GM23338 (cell line): ENCODE data around the gene LORICRIN. TPM values are rescaled to one million over a fixed set of nuclear protein-coding genes. Genes with fewer than 3 reads are reported as not detected.

ENCODE experiments used
- ATAC-seq: fragments of 200-7000 bp; cut with Tn5 transposase; 3 replicates; pipeline ENCODE4 v1.9.1; 2020
- DNase-seq: peaks from one replicate; pipeline ENCODE4 v3.0.0-alpha.2; 2015; ENCODE audit warnings: low spot score
- H2AFZ ChIP-seq: fragments of 200-600 bp; sonication (generic); 2 replicates; pipeline ENCODE4 v1.8.0; 2016; ENCODE audit warnings: antibody characterized with exemption, mild to moderate bottlenecking, moderate library complexity
- H3F3A ChIP-seq: fragments of 200-600 bp; sonication (generic); replicated peaks from 2 replicates; pipeline ENCODE4 v1.8.0; 2017; ENCODE audit warnings: antibody characterized with exemption, mixed run types, low read depth
- H3K27ac ChIP-seq: fragments of 200-600 bp; sonication (generic); 2 replicates; pipeline ENCODE4 v1.6.1; 2016; ENCODE audit warnings: low read depth
- H3K27me3 ChIP-seq: fragments of 200-600 bp; sonication (generic); 2 replicates; pipeline ENCODE4 v1.8.0; 2016; ENCODE audit warnings: mild to moderate bottlenecking, mixed run types, moderate library complexity; ENCODE audit not compliant: insufficient read depth
- H3K36me3 ChIP-seq: fragments of 200-600 bp; sonication (generic); 2 replicates; pipeline ENCODE4 v1.8.0; 2016; ENCODE audit warnings: mild to moderate bottlenecking; ENCODE audit not compliant: insufficient read depth
- H3K4me1 ChIP-seq: fragments of 200-600 bp; sonication (generic); 2 replicates; pipeline ENCODE4 v1.8.0; 2016; ENCODE audit warnings: mild to moderate bottlenecking, moderate library complexity; ENCODE audit not compliant: insufficient read depth
- H3K4me2 ChIP-seq: fragments of 200-600 bp; sonication (generic); 2 replicates; pipeline ENCODE4 v1.7.1; 2017; ENCODE audit warnings: mixed run types
- H3K4me3 ChIP-seq: fragments of 200-600 bp; sonication (generic); 2 replicates; pipeline ENCODE4 v1.6.1; 2016; ENCODE audit warnings: mixed run types
- H3K79me2 ChIP-seq: fragments of 200-600 bp; sonication (generic); replicated peaks from 2 replicates; pipeline ENCODE4 v1.8.0; 2017; ENCODE audit warnings: mild to moderate bottlenecking; ENCODE audit not compliant: insufficient read depth
- H3K9me2 ChIP-seq: fragments of 200-600 bp; sonication (generic); 2 replicates; pipeline ENCODE4 v1.8.0; 2017; ENCODE audit not compliant: insufficient read depth
- H4K20me1 ChIP-seq: fragments of 200-600 bp; sonication (generic); replicated peaks from 2 replicates; pipeline ENCODE4 v1.8.0; 2017; ENCODE audit warnings: mild to moderate bottlenecking; ENCODE audit not compliant: insufficient read depth
- H3K27ac Mint-ChIP-seq: 2 replicates; pipeline ENCODE4 v1.8.0; 2020; ENCODE audit warnings: inconsistent platforms, mild to moderate bottlenecking, moderate library complexity, mixed read lengths
- H3K27me3 Mint-ChIP-seq: 3 replicates; pipeline ENCODE4 v1.8.0; 2022; ENCODE audit warnings: low read depth, mild to moderate bottlenecking, moderate library complexity, mixed read lengths, inconsistent platforms; ENCODE audit not compliant: insufficient read depth, poor library complexity
- H3K36me3 Mint-ChIP-seq: 3 replicates; pipeline ENCODE4 v1.8.0; 2021; ENCODE audit warnings: low read depth, mild to moderate bottlenecking, inconsistent platforms, moderate library complexity, mixed read lengths
- H3K4me1 Mint-ChIP-seq: 3 replicates; pipeline ENCODE4 v1.8.0; 2020; ENCODE audit warnings: mild to moderate bottlenecking, inconsistent platforms, mixed read lengths
- H3K4me3 Mint-ChIP-seq: 3 replicates; pipeline ENCODE4 v1.8.0; 2021; ENCODE audit warnings: moderate library complexity, mild to moderate bottlenecking, inconsistent platforms, mixed read lengths
- H3K9me3 Mint-ChIP-seq: 3 replicates; pipeline ENCODE4 v1.8.0; 2020; ENCODE audit warnings: moderate library complexity, mild to moderate bottlenecking, inconsistent platforms, mixed read lengths
- CTCF ChIP-seq, 2 experiments: fragments of 200-600 bp in 1 of 2; sonication (generic) in 1 of 2; conservative IDR thresholded peaks; 2 replicates each; pipeline versions ENCODE4 v1.5.1 to v1.6.1; 2016 to 2017; ENCODE audit warnings: antibody characterized with exemption in 2 of 2, low read depth in 2 of 2, mild to moderate bottlenecking in 2 of 2, moderate library complexity in 1 of 2
- POLR2AphosphoS5 ChIP-seq: IDR thresholded peaks from 2 replicates; pipeline ENCODE4 v1.6.1; 2016; ENCODE audit warnings: antibody characterized with exemption, low read depth
- STAT1 ChIP-seq: IDR thresholded peaks from one replicate; pipeline ENCODE4 v1.6.1; 2016; ENCODE audit warnings: antibody characterized with exemption; ENCODE audit not compliant: unreplicated experiment
- ZNF114 ChIP-seq: fragments of 250-450 bp; sonication (Bioruptor Pico); IDR thresholded peaks from 2 replicates; pipeline ENCODE4 v1.5.0; 2020; ENCODE audit warnings: mild to moderate bottlenecking, moderate library complexity
- ZNF331 ChIP-seq: fragments of 250-450 bp; sonication (Bioruptor Pico); IDR thresholded peaks from 2 replicates; pipeline ENCODE4 v1.5.0; 2020; ENCODE audit warnings: low read depth, mild to moderate bottlenecking, moderate library complexity
- ZNF462 ChIP-seq: fragments of 250-450 bp; sonication (Bioruptor Pico); IDR thresholded peaks from 2 replicates; pipeline ENCODE4 v1.5.0; 2020; ENCODE audit warnings: mild to moderate bottlenecking, moderate library complexity
- polyA plus RNA-seq: library from polyadenylated mRNA; unstranded; fragments of >200 nt; fragmentation: Nextera tagmentation; extraction: Ambion mirVana; gene quantifications from 2 replicates; pipeline ENCODE4 v1.2.1, GENCODE V29; 2016
- total RNA-seq: library from RNA; depleted of rRNA; stranded (reverse); fragments of >200 nt; shearing (Covaris generic); gene quantifications from 2 replicates; pipeline ENCODE4 v1.2.3, GENCODE V29; 2014

Gene LORICRIN
- total and polyA plus RNA-seq, 2 experiments from 2014 or later = 0.23 TPM; not detected in 1

DNA sequence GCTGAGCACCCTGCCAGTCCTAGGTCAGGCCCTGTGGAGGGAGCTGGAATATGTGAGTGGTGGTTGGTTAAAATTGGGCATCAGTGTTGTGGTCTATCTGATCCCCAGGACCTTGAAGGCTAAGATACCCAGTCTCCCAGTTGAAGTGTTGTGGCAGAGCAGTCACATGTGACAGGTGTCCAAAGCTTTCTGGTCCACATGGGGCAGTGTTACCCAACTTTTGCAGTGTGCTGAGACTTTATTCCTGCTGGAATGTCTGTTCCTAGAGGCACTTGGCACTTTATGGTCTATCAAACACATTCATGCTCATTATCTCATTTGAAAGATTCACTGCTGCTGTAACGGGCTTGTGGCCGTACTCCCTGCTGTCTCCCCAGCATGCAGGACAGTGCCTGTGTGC lies 21.0 kb upstream of the LORICRIN start:
- Histone ChIP-seq H3K36me3 (no peaks in the 10 kb centered on the region), H3K4me1 (no peaks in the 10 kb centered on the region), H3K4me3 (no peak overlapping the region), H4K20me1 (no peaks in the 10 kb centered on the region), H3K27ac (no peak overlapping the region), H3K4me2 (no peak overlapping the region), H3F3A (no peaks in the 10 kb centered on the region), H2AFZ (no peak overlapping the region), H3K9me2 (no peaks in the 10 kb centered on the region), H3K27me3 (no peaks in the 10 kb centered on the region), H3K79me2 (no peaks in the 10 kb centered on the region)
- DNase-seq = peak; percentile 51
- ATAC-seq = peak; percentile 84
- Mint-ChIP-seq H3K9me3 (no peaks in the 10 kb centered on the region), H3K4me1 (no peaks in the 10 kb centered on the region), H3K27ac (no peak overlapping the region), H3K27me3 (no peaks in the 10 kb centered on the region), H3K4me3 (no peak overlapping the region), H3K36me3 (no peaks in the 10 kb centered on the region)
- TF ChIP-seq POLR2AphosphoS5 (no peak), ZNF114 (CRISPR knock-in tag) (no peak), ZNF331 (CRISPR knock-in tag) (no peak), CTCF (conservative IDR thresholded peaks at IDR 0.05; ENCODE audit: low read depth in 2 of 2) (peak; percentile 47 to 64)

- Mint-ChIP-seq H3K4me1 (no peaks in the 10 kb centered on the region), H3K4me3 (no peak overlapping the region), H3K27ac (no peak overlapping the region), H3K9me3 (0 out of 3 replicates have a peak, but pooled peaks cover 2% of the 10 kb centered on the region), H3K27me3 (no peaks in the 10 kb centered on the region), H3K36me3 (no peaks in the 10 kb centered on the region)
- H3K9me2 ChIP-seq = peaks cover 3% of the 10 kb centered on the region; the same call in 1 of the 2 replicates
- no peak overlapping the region for H3K27ac ChIP-seq
- no peak overlapping the region for H2AFZ ChIP-seq
- H3K4me1 ChIP-seq = no peaks in the 10 kb centered on the region
- H3K79me2 ChIP-seq = no peaks in the 10 kb centered on the region
- no peaks in the 10 kb centered on the region for H3K36me3 ChIP-seq
- ATAC-seq (no peak), DNase-seq (no peak)
- no peak for TF ChIP-seq ZNF331 (CRISPR knock-in tag)
- no peak for TF ChIP-seq STAT1
- no peak for TF ChIP-seq ZNF462
- H3K27me3 ChIP-seq = no peaks in the 10 kb centered on the region
- no peaks in the 10 kb centered on the region for H4K20me1 ChIP-seq
- no peak overlapping the region for H3K4me3 ChIP-seq
- no peak overlapping the region for H3K4me2 ChIP-seq
- H3F3A ChIP-seq = no peaks in the 10 kb centered on the region
Measured at GRCh38 chr1:153242160-153242559, 17.3 kb upstream of the LORICRIN start.
